PC-3 (cell line): ENCODE measurements around the gene RHOBTB3.

Source experiments
- EZH2 ChIP-seq: fragments of 300-600 bp; sonication (generic); IDR thresholded peaks from one replicate; pipeline ENCODE4 v1.6.1; 2017; ENCODE audit warnings: antibody characterized with exemption, mild to moderate bottlenecking, low read length; ENCODE audit not compliant: unreplicated experiment
- EZH2phosphoT487 ChIP-seq: fragments of 300-600 bp; sonication (generic); IDR thresholded peaks from 2 replicates; pipeline ENCODE4 v1.6.1; 2018; ENCODE audit warnings: mild to moderate bottlenecking, antibody characterized with exemption, low read length, borderline replicate concordance
- TF ChIP-seq, protein P1 (sequence below): fragments of 300-600 bp; sonication (generic); conservative IDR thresholded peaks from 2 replicates; pipeline ENCODE4 v1.5.1; 2017; ENCODE audit warnings: antibody characterized with exemption, low read depth, mild to moderate bottlenecking, low read length

DNA sequence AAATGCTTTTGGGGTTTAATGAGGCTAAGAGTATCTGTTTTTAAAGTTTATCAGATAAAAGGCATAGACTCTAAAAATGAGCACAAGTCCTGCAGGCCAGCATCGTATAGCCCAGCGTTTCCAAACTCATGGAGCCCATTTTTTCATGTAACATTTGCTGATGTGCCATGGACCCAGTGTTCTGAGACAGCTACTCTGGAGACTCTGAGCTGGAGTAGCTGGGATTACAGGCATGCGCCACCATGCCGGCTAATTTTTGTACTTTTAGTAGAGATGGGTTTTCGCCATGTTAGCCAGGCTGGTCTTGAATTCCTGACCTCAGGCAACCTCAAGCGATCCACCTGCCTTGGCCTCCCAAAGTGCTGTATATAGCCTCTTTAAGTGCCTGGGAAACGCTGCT is 75.6 kb downstream of the RHOBTB3 start:
- TF ChIP-seq EZH2phosphoT487 (no peak), EZH2 (no peak)
- TF ChIP-seq, protein P1, sequence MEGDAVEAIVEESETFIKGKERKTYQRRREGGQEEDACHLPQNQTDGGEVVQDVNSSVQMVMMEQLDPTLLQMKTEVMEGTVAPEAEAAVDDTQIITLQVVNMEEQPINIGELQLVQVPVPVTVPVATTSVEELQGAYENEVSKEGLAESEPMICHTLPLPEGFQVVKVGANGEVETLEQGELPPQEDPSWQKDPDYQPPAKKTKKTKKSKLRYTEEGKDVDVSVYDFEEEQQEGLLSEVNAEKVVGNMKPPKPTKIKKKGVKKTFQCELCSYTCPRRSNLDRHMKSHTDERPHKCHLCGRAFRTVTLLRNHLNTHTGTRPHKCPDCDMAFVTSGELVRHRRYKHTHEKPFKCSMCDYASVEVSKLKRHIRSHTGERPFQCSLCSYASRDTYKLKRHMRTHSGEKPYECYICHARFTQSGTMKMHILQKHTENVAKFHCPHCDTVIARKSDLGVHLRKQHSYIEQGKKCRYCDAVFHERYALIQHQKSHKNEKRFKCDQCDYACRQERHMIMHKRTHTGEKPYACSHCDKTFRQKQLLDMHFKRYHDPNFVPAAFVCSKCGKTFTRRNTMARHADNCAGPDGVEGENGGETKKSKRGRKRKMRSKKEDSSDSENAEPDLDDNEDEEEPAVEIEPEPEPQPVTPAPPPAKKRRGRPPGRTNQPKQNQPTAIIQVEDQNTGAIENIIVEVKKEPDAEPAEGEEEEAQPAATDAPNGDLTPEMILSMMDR = no peak
